Heart right ventricle (tissue), 16 donors: ENCODE measurements around the gene MVD. TPM values are rescaled to one million over a fixed set of nuclear protein-coding genes. Genes with fewer than 3 reads are reported as not detected.

Experiments
- ATAC-seq, 8 donors: fragments of 200-7000 bp; cut with Tn5 transposase; one replicate each; pipeline ENCODE4 v1.9.1; 2020; ENCODE audit warnings: mild to moderate bottlenecking in 8 of 8, moderate library complexity in 8 of 8, moderate number of reproducible peaks in 1 of 8
- DNase-seq, 2 donors: peaks; one replicate each; pipeline ENCODE4 v3.0.0-alpha.2; 2020
- H3K27ac ChIP-seq, 10 donors: fragments of 200-600 bp; sonication (generic) in 2 of 10; one replicate each; pipeline versions ENCODE4 v1.5.0 to v1.8.0; 2020 to 2022; ENCODE audit warnings: mild to moderate bottlenecking in 3 of 10
- H3K27me3 ChIP-seq, 7 donors: fragments of 200-600 bp; one replicate each; pipeline ENCODE4 v1.8.0; 2021 to 2022; ENCODE audit warnings: mild to moderate bottlenecking in 2 of 7
- H3K36me3 ChIP-seq, 9 donors: fragments of 200-600 bp; sonication (generic) in 1 of 9; one replicate each; pipeline versions ENCODE4 v1.5.0 to v1.8.0; 2020 to 2022; ENCODE audit warnings: mild to moderate bottlenecking in 2 of 9
- H3K4me1 ChIP-seq, 9 donors: fragments of 200-600 bp; sonication (generic) in 1 of 9; one replicate each; pipeline versions ENCODE4 v1.5.0 to v1.8.0; 2020 to 2022; ENCODE audit warnings: mild to moderate bottlenecking in 4 of 9
- H3K4me3 ChIP-seq, 10 donors: fragments of 200-600 bp; sonication (generic) in 2 of 10; one replicate each; pipeline versions ENCODE4 v1.5.0 to v1.8.0; 2020 to 2022; ENCODE audit warnings: mild to moderate bottlenecking in 7 of 10, moderate library complexity in 2 of 10
- H3K9me3 ChIP-seq, 11 donors: fragments of 200-600 bp in 10 of 11; sonication (generic) in 2 of 11; one replicate each; pipeline versions ENCODE4 v1.5.0 to v1.8.0; 2013 to 2022; ENCODE audit warnings: mild to moderate bottlenecking in 2 of 11, control low read depth in 1 of 11, moderate library complexity in 1 of 11
- WGBS, 2 donors: extraction: QIAGEN DNeasy Blood & Tissue Kit; methylation state at CpG; one replicate each; pipeline ENCODE4 v1.1.7; 2013; ENCODE audit warnings: inconsistent platforms in 1 of 2; 5-methylcytosine and 5-hydroxymethylcytosine counted together
- intact Hi-C, 10 donors: fragments of 100-400 bp; cut with DNase I; formaldehyde crosslinking; loops; one replicate each; pipeline versions ENCODE4 v1.11.1 to v1.14.2; 2022
- polyA plus RNA-seq, 2 donors: library from polyadenylated mRNA; stranded (reverse); fragments of 200-250 nt; gene quantifications; one replicate each; pipeline ENCODE4 v1.2.3, GENCODE V29; 2013
- total RNA-seq, 10 donors: library from RNA; stranded (reverse); fragmentation: NEBNext Ultra II Directional in 3 of 10; extraction: Animal tissue kit (Norgen Biotek cat#: 25700) in 3 of 10; gene quantifications; one replicate each; pipeline versions ENCODE4 v1.2.1 to v1.2.4, GENCODE V29; 2021 to 2023
- TF ChIP-seq, protein P1 (sequence below), 9 donors: fragments of 200-600 bp; sonication (generic) in 2 of 9; IDR thresholded peaks; one replicate each; pipeline versions ENCODE4 v1.5.0 to v1.8.0; 2021 to 2022; ENCODE audit warnings: antibody characterized with exemption in 9 of 9, mild to moderate bottlenecking in 5 of 9, moderate library complexity in 1 of 9
- donor health status: Arrhythmogenic right ventricular cardiomyopathy.
- donor health status: ischemic (EF 13 %, LVEDD 7.1; RV severe dilation, severe dysfunction).
- donor health status: healthy with polysubstance abuse.
- donor health status: DM: no; HTN: yes; CAD: no.
- donor health status: DM: no; HTN: no; CAD: no.
- donor health status: ischemic (EF 25% LVEDD 6.9; RV normal size, moderate dysfunction).
- donor health status: ischemic (EF 25% LVEDD 5.7; RV mildly dilated, moderate dysfunction).
- donor health status: healthy.
- donor health status: DM: yes; HTN: yes; CAD: no.
- donor health status: Ischemic cardiomyopathy.
- donor health status: ischemic (EF 35%, LVEDD 5.7; RV mildly dilated, moderate dysfunction).
- donor health status: nonischemic (EF 11% LVEDD 7.7; RV severe dilation, severe dysfunction).
- donor health status: DM: yes; HTN: yes; CAD: no.
- donor health status: PGD.
- donor health status: ischemic (EF 29% LVEDD 5.4; RV normal size, mild dysfunction).
- donor health status: nonischemic (EF 23%, LVEDD 6.1; RV moderate dilation, normal function).

Gene MVD
- total and polyA plus RNA-seq, 12 donors = 15.5 to 36.3 (median 22.2) TPM

DNA sequence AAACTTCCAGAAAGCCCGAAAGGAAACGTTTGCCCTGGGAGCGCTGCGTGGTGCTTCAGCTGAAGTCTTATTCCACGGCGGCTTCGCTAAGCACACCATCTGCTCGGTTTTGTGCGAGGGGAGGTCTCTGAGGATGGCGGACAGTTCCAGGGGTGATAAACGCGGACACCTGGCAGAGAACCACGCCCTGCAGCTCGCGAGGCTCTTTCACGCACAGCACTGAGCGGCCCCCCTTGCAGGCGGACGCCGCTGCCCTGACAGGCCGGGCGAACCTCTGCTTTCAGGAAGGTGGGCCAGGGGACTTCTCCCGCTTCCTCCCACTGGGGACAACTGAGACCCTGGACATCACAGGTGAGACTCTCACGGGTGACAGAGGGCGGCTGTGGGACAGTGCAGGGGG lies 3.7 kb downstream of the MVD start:
- 93 to 95% methylated on average over 25 of the region's 25 CpGs for WGBS, 2 donors
- TF ChIP-seq, protein P1, sequence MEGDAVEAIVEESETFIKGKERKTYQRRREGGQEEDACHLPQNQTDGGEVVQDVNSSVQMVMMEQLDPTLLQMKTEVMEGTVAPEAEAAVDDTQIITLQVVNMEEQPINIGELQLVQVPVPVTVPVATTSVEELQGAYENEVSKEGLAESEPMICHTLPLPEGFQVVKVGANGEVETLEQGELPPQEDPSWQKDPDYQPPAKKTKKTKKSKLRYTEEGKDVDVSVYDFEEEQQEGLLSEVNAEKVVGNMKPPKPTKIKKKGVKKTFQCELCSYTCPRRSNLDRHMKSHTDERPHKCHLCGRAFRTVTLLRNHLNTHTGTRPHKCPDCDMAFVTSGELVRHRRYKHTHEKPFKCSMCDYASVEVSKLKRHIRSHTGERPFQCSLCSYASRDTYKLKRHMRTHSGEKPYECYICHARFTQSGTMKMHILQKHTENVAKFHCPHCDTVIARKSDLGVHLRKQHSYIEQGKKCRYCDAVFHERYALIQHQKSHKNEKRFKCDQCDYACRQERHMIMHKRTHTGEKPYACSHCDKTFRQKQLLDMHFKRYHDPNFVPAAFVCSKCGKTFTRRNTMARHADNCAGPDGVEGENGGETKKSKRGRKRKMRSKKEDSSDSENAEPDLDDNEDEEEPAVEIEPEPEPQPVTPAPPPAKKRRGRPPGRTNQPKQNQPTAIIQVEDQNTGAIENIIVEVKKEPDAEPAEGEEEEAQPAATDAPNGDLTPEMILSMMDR (IDR thresholded peaks at IDR 0.05) = no peak
- Histone ChIP-seq H3K4me1 (peaks cover 1 to 25% (median 16%) of the 10 kb centered on the region in 9 donors), H3K36me3 (peaks cover 0 to 36% (median 14%) of the 10 kb centered on the region in 9 donors), H3K27me3 (no peaks in the 10 kb centered on the region), H3K27ac (no peak overlapping the region), H3K4me3 (no peak overlapping the region), H3K9me3 (no peaks in the 10 kb centered on the region)
- no peak for DNase-seq
- intact Hi-C loops = no loop called here
- no peak for ATAC-seq

DNA sequence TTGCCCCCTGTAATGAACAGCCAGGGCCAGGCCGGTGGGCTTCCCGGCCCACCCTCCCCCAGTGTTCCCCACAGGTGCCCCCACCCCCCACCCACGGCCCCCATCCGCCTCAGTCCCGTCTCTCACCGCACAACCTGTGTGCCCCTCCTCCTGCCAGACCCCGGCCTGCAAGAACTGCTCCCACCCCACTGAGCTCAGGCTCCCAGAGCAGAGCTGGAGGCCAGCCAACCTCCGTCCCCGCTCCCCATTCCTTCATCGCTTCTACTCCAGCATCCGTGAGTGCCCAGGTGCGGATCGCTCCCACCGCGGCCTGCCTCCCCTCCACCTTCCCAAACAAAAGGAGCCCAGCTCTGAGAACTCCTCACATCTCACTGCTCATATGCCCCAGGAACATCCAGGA lies 4.2 kb downstream of the MVD start:
- DNase-seq (no peak), ATAC-seq (no peak)
- WGBS, 2 donors = 87 to 95% methylated on average over 14 to 15 of the region's 15 CpGs
- Histone ChIP-seq H3K4me1 (peaks cover 0 to 21% (median 11%) of the 10 kb centered on the region in 9 donors), H3K27me3 (no peaks in the 10 kb centered on the region), H3K27ac (no peak overlapping the region), H3K9me3 (no peaks in the 10 kb centered on the region), H3K4me3 (no peak overlapping the region), H3K36me3 (peaks cover 0 to 41% (median 14%) of the 10 kb centered on the region in 9 donors)
- intact Hi-C loops = no loop called here
- TF ChIP-seq, protein P1 (IDR thresholded peaks at IDR 0.05) = no peak

DNA sequence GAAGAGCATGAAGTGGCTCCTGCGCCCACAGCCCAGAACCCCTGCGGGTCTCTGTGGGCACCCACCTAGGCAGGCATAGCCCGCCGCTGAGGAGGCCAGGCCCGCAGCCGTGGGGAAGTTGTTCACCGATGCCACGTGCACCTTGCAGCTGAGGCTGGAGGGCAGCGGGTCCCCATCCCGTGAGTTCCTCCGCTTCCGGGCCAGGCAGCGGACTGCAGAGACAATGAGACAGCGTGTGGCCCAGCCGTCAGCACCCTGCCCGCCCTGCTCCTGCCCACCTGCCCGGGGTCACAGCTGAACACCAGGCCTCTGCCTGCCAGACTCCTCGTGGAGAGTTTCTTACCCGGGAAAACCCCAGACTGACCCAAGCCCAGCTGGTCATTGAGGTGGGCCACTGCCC lies 5.5 kb downstream of the MVD start:
- DNase-seq (no peak), ATAC-seq (no peak)
- no peak overlapping the region for H3K27ac ChIP-seq
- TF ChIP-seq, protein P1 (IDR thresholded peaks at IDR 0.05) = no peak
- intact Hi-C loops = no loop called here
- H3K27me3 ChIP-seq = no peaks in the 10 kb centered on the region
- peaks cover 0 to 54% (median 14%) of the 10 kb centered on the region in 9 donors for H3K36me3 ChIP-seq
- H3K4me1 ChIP-seq = peaks cover 0 to 17% (median 7%) of the 10 kb centered on the region in 9 donors
- H3K4me3 ChIP-seq = no peak overlapping the region
- no peaks in the 10 kb centered on the region for H3K9me3 ChIP-seq
- WGBS, 2 donors = 93 to 94% methylated on average over 19 of the region's 19 CpGs

DNA sequence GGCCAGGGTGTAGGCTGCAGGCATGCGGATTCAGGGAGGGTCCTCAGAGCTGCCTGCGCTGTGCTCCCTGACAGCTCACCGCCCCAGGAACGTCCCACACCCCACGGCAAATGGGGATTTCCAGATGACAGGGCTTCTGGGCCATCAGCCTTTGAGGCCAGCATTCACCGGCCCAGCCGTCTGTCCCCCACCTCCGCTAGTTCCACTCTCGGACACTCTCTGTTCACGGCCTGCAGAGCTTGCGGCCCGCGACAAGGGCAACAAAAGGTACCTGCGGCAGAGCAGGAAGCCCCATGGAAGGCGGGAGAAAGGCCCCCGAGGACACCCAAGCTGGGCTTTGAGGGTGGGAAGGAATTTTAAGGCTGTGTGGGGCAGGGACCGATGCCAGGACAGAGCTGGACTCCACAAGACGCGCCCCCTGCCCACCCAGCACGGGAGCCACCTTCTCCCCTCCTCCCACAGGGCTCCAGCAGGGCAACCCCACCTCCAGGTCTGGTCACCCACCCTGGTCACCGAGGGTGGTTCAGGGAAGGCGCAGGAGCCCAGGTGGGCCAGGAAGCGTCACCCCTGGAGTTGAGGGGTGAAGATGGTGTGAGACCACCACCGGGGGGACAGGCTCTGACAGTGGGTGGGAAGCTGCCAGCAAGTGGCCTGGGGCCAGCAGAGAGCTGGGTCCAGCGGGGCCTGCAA lies 6.5 kb downstream of the MVD start:
- TF ChIP-seq, protein P1 (IDR thresholded peaks at IDR 0.05) = no peak
- H3K27ac ChIP-seq = no peak overlapping the region
- intact Hi-C loops = no loop called here
- H3K27me3 ChIP-seq = no peaks in the 10 kb centered on the region
- no peaks in the 10 kb centered on the region for H3K9me3 ChIP-seq
- DNase-seq (no peak), ATAC-seq (no peak)
- H3K36me3 ChIP-seq = peaks cover 0 to 58% (median 14%) of the 10 kb centered on the region in 9 donors
- WGBS, 2 donors = 89 to 93% methylated on average over 24 to 25 of the region's 25 CpGs
- H3K4me1 ChIP-seq = peaks cover 4 to 16% (median 9%) of the 10 kb centered on the region in 9 donors
- no peak overlapping the region for H3K4me3 ChIP-seq
